ENCODE results near the gene MRTFB.
"Not testable (repeated sequence)": the region's sequence is repeated elsewhere in the genome, so short reads cannot be mapped to it uniquely, and the experiment has no call there.

The MRTFB gene
- 1.6 to 34.9 (median 8.8) reads per million in 18 experiments for total RNA-seq

GRCh38 chr16:14070877-14071575, at the start of gene MRTFB:
Gene MRTFB (plus strand): TSS chr16:14071319. CDS start chr16:14140607, 69,288 bp downstream.
- peak; percentile 40 to 58 for DNase-seq

- DNase-seq = not testable (repeated sequence)
Measured at GRCh38 chr16:14023526-14023925, 47.6 kb upstream of the MRTFB start.

DNA sequence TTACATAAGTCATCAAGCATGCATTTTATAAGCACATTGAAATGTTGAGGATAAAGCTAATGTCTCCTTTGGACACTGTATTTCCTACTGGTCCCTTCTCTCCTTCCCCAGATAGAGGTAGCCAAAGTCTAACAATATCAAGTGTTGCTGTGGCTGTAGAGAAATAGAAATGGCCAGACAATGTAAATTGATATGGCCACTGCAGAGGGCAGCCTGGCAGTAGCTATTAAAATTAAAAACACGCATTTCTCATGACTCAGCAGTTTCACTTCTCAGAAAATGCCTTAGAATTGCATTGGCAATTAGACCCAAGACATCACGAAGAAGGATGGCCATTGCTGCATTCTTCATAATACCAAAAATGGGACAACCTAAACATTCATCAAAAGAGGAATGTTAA, 46.8 kb upstream of the MRTFB start:
- peak; percentile 68 to 78 for DNase-seq

GRCh38 chr16:14026572-14027285, 44.4 kb upstream of the MRTFB start:
- DNase-seq = no peak

- DNase-seq = no peak
Measured at GRCh38 chr16:14028202-14028601, 42.9 kb upstream of the MRTFB start.

DNA sequence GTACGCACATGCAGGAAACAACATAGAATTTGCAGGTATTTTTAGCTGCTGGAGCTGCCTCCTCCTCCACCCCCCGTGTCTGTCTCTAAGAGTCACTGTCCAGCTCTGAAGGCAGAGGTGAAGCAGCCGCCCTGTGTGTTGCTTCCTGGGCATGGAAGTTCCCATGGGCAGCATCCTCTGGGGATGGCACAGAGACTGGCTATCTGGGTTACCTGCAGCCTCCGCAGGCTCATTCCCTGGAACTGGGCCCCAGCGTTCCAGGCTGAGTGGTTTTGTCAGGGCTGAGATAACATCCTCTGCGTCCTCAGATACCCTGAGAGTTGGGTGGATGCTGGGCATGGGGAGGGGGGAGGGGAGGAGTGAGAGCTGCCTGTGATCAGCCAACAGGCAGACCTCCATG, 41.5 kb upstream of the MRTFB start:
- DNase-seq = no peak

DNA sequence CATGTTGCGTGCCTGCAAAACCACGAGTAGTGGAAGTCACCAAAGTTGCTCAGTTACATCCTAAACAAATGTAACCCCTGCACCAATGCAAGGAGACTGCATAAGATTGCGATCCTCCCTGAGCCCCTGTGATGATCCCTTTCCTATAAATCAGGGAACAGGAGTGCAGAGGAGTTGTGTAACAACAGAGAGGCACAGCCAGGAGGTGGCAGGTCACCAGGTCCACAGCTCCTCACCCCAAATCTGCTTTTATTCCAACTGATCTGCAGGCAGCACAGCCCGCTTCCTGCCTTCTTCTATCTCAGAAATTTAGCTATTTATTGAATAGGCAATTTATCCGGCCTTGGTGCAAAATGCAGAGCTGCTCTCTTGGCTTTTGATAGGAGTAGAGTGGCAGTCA, 36.0 kb upstream of the MRTFB start:
- no peak for DNase-seq

GRCh38 chr16:14036889-14037288, 34.2 kb upstream of the MRTFB start:
- no peak for DNase-seq

GRCh38 chr16:14037960-14038359, 33.2 kb upstream of the MRTFB start:
- DNase-seq = no peak

DNA sequence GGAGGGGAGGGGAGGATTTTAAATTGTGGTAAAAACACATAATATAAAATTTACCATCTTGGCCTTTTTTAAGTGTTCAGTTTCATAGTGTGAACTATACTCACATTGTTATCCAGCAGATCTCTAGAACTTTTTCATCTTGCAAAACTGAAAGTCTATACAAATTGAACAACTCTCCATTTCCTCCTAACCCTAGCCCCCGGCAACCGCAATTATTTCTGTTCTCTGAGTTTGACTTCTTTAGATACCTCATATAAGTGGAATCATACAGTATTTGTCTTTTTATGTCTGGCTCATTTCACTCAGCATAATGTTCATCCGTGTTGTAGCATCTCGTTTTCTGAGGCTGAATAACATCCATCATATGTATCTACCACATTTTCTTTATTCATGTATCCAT, 30.0 kb upstream of the MRTFB start:
- DNase-seq = no peak

GRCh38 chr16:14042706-14043105, 28.4 kb upstream of the MRTFB start:
- no peak for DNase-seq

GRCh38 chr16:14043278-14043677, 27.8 kb upstream of the MRTFB start:
- DNase-seq = no peak

- DNase-seq = no peak
Measured at GRCh38 chr16:14043793-14044192, 27.3 kb upstream of the MRTFB start.

DNA sequence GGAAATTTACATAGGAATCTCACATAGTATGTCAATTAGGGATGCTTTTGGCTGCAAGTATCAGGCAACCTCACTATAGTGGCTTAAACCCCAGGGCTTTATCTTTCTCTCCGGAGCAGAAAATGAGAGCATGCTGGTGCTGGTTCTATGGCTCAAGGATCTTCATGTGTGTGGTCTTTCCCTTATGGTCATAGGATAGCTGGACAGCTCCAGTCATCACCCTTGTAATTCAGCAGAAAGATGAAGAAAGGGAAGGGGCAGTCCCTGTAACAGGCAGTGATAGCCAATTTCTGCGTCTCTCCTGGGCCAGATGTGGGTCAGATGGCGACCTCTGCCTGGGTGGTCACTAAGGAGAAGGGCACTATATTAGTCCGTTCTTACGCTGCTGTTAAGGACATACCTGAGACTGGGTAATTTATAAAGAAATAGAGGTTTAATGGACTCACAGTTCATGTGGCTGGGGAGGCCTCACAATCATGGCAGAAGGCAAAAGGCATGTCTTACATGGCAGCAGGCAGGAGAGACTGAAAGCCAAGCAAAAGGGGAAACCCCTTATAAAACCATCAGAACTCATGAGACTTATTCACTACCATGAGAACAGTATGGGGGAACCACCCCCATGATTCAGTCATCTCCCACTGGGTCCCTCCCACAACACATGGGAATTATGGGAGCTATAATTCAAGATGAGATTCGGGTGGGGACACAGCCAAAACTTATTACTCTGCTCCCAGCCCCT, 23.8 kb upstream of the MRTFB start:
- peak in 1 of 2 donors; percentile 13 for DNase-seq

DNA sequence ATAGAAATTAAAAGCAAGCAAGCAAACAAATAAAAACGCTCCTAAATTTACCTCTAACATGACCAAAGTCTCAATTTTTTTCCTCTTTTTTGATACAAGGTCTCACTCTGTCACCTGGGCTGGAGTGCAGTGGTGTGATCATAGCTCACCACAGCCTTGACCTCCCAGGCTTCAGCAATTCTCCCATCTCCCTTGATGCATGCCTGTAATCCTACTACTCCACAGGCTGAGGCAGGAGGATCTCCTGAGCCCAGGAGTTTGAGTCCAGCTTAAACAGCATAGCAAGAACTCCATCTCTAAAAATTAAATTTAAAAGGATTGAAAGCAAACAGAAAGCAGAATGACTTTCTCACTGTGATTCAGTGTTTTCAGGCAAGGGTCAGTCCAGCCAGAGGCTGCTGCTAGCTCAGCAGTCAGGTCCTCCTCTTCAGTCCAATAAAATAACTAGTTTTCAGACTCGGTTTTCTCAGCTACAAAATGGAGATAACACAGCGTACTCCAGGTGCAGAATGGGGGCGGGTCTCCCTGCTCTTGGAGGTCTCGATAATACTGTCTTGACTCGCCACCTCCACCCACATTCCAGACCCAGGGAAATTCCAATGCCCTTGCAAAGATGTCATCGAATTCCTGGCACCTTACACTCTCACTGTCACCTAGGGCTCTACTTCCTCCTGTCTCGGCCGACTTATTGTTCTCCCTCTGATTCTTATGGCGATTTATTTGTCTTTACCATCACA, 20.7 kb upstream of the MRTFB start:
- DNase-seq = no peak

DNA sequence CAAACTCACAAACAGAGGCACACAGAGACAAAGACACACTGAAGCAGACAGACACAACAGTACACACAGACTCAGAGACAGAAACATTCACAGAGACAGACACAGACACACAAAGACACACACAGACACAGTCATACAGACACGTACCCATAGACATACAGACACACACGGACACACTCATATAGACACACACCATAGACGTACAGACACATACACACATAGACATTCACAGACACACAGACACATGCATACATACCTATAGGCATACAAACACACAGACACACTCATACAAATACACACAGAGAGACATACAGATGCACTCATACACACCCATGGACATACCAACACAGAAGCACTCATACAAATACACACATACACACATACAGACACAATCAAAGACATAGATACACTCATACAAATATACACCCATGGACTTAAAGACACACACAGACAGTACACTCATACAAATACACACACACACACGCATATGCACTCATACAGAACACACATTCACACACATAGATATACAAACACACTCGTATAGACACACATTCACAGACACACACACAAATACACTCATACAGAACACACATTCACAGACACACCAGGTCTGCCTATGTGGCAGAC, 19.9 kb upstream of the MRTFB start:
- DNase-seq = no peak

- no peak for DNase-seq
Measured at GRCh38 chr16:14056970-14057369, 14.1 kb upstream of the MRTFB start.

DNA sequence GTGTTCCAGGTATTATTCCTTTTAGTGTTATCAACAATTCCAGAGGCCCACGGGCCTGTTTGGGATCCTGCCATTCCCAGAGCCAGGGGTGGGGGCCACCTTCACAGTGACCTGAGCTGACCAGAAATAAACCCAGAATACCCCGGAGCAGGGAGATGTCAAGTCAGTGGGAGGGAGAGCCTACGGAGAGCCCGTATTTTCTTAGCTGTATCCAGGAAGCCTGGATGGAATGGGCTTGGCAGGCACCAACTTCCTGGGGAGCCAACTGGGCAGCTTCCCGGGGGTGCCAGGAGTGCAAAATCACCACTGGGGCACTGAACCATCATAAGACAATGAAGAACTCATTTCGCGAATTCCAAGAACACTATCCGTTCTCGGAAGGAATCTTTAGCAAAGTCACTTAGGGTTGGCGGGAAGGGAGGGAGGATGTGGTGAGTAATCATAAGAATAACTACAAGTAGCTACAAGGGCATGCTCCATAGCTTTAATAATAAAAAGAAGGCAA, 13.2 kb upstream of the MRTFB start:
- no peak for DNase-seq

- DNase-seq = no peak
Measured at GRCh38 chr16:14061732-14062259, 9.3 kb upstream of the MRTFB start.

DNA sequence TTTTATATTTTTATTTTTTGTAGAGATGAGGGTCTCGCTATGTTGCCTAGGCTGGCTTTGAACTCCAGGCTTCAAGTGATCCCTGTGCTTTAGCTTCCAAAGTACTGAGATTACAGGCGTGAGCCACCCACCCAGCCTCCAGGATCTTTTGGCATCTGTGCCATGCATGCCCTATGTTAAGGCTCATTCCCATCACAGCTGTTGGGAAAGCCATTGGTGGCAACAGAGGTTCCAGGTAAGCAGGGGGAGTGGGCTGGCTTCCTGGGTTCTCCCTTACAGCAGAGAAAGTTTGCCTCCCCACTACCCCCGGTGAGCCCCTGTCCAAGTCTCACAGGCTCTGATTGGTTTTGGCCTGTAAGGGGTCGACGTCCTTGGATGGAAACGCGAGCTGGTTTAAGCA, 8.9 kb upstream of the MRTFB start:
- no peak for DNase-seq

- DNase-seq = no peak
Measured at GRCh38 chr16:14063618-14064581, 7.2 kb upstream of the MRTFB start.

All from inflammatory macrophage (primary cell).